ENCODE data around the gene AKIRIN1. TPM values are rescaled to one million over a fixed set of nuclear protein-coding genes. Genes with fewer than 3 reads are reported as not detected.

AKIRIN1 gene
- polyA plus RNA-seq, 1 of the 3 experiments (the other 2 are of a cell fraction), result 37.0 TPM

- Histone ChIP-seq H3K4me1 (ENCODE audit: control insufficient read depth in 1 of 2, insufficient read depth in 2 of 2, low read depth in 1 of 2, low read length in 1 of 2) (no peaks in the 10 kb centered on the region), H3F3A (replicated peaks; ENCODE audit: insufficient read depth) (no peaks in the 10 kb centered on the region), H3K9ac (no peak within 1 kb of the TSS), H3K9me2 (no peaks in the 10 kb centered on the region), H3K27ac (ENCODE audit: low read depth in 2 of 2, low read length in 1 of 2) (no peak within 1 kb of the TSS), H3K79me2 (ENCODE audit: insufficient read depth) (no peaks in the 10 kb centered on the region), H3K4me3 (ENCODE audit: low read depth in 2 of 2, low read length in 1 of 2) (no peak within 1 kb of the TSS), H3K9me3 (no peaks in the 10 kb centered on the region), H3K4me2 (no peak within 1 kb of the TSS), H2AFZ (ENCODE audit: low read depth) (no peak within 1 kb of the TSS), H4K20me1 (ENCODE audit: insufficient read depth) (no peaks in the 10 kb centered on the region), H3K36me3 (replicated peaks in 1 of 2; ENCODE audit: control insufficient read depth in 1 of 2, insufficient read depth in 2 of 2, low read length in 1 of 2) (no peaks in the 10 kb centered on the region), H3K27me3 (ENCODE audit: insufficient read depth) (no peaks in the 10 kb centered on the region)
- POLR2A ChIA-PET, result no interaction called here
- no peak for TF ChIP-seq EZH2phosphoT487 (IDR thresholded peaks at IDR 0.05; ENCODE audit: borderline replicate concordance, low read depth)
- no peak for TF ChIP-seq PBX3 (IDR thresholded peaks at IDR 0.05)
- no peak for TF ChIP-seq SMC3 (IDR thresholded peaks at IDR 0.05; ENCODE audit: low read depth, low read length)
- TF ChIP-seq ZBTB33 (IDR thresholded peaks at IDR 0.05; ENCODE audit: borderline replicate concordance, low read depth), result no peak
- no peak for TF ChIP-seq GABPA (IDR thresholded peaks at IDR 0.05; ENCODE audit: low read depth)
- TF ChIP-seq NFIC (IDR thresholded peaks at IDR 0.05; ENCODE audit: borderline replicate concordance), result no peak
- TF ChIP-seq TCF12 (IDR thresholded peaks at IDR 0.05), result no peak
- no peak for TF ChIP-seq SIN3A (IDR thresholded peaks at IDR 0.05; ENCODE audit: borderline replicate concordance, low read depth, low read length)
- TF ChIP-seq MAX (IDR thresholded peaks at IDR 0.05; ENCODE audit: low read depth), result no peak
- no peak for TF ChIP-seq EP300 (IDR thresholded peaks at IDR 0.05; ENCODE audit: borderline replicate concordance in 1 of 2, low read depth in 1 of 2, low read length in 1 of 2)
- no peak for TF ChIP-seq RXRA (IDR thresholded peaks at IDR 0.05; ENCODE audit: borderline replicate concordance, low read depth)
- no peak for TF ChIP-seq YY1 (IDR thresholded peaks at IDR 0.05; ENCODE audit: low read depth)
- DNase-seq, result peak; percentile 7
- CTCF ChIA-PET, result interaction anchor here (0.8 to 1.5 kb wide), 2 partner anchors 39 to 106 kb away, joined by 3 read pairs; no protein-coding TSS in a partner anchor
- 78% methylated on average over 14 of the region's 14 CpGs for WGBS (ENCODE audit: low lambda C conversion rate)
These were observed 49.5 kb upstream of the AKIRIN1 start, which contains the start of gene RHBDL2 for GRCh38 chr1:38941527-38942019. TSS of gene RHBDL2 (minus strand) at chr1:38941830. CDS start at chr1:38919212, 22,618 bp downstream.

GRCh38 chr1:38942664-38943428, 48.2 kb upstream of the AKIRIN1 start:
- Histone ChIP-seq H3K9ac (no peak overlapping the region), H3F3A (replicated peaks; ENCODE audit: insufficient read depth) (no peaks in the 10 kb centered on the region), H4K20me1 (ENCODE audit: insufficient read depth) (no peaks in the 10 kb centered on the region), H3K4me3 (ENCODE audit: low read depth in 2 of 2, low read length in 1 of 2) (no peak overlapping the region), H3K79me2 (ENCODE audit: insufficient read depth) (no peaks in the 10 kb centered on the region), H3K27ac (ENCODE audit: low read depth in 2 of 2, low read length in 1 of 2) (no peak overlapping the region), H3K9me3 (no peaks in the 10 kb centered on the region), H2AFZ (ENCODE audit: low read depth) (no peak overlapping the region), H3K36me3 (replicated peaks in 1 of 2; ENCODE audit: control insufficient read depth in 1 of 2, insufficient read depth in 2 of 2, low read length in 1 of 2) (no peaks in the 10 kb centered on the region), H3K4me1 (ENCODE audit: control insufficient read depth in 1 of 2, insufficient read depth in 2 of 2, low read depth in 1 of 2, low read length in 1 of 2) (no peaks in the 10 kb centered on the region), H3K9me2 (no peaks in the 10 kb centered on the region), H3K27me3 (ENCODE audit: insufficient read depth) (no peaks in the 10 kb centered on the region), H3K4me2 (no peak overlapping the region)
- TF ChIP-seq IRF3 (IDR thresholded peaks at IDR 0.05; ENCODE audit: low read depth, low read length), result no peak
- no peak for TF ChIP-seq TCF12 (IDR thresholded peaks at IDR 0.05)
- TF ChIP-seq POLR2AphosphoS5 (IDR thresholded peaks at IDR 0.05; ENCODE audit: low read depth, low read length), result no peak
- WGBS (ENCODE audit: low lambda C conversion rate), result 84% methylated on average over 10 of the region's 10 CpGs
- no peak for DNase-seq
- ChIA-PET POLR2A (no interaction called here), CTCF (interaction anchor here (1.5 kb wide), 1 partner anchor 108 kb away, joined by 3 read pairs; no protein-coding TSS in a partner anchor)
